GM10266 (cell line): Measurements from ENCODE around the gene SLC46A3.

ENCODE experiments used
- DNase-seq: peaks from one replicate; pipeline ENCODE4 v3.0.0; 2012; ENCODE audit errors: extremely low spot score
- TF ChIP-seq, protein P1 (sequence below): IDR thresholded peaks from 2 replicates; pipeline ENCODE4 v1.5.1; 2012; ENCODE audit warnings: mild to moderate bottlenecking, low read depth; ENCODE audit not compliant: control insufficient read depth, insufficient read depth; ENCODE audit errors: missing control alignments

Gene SLC46A3

DNA sequence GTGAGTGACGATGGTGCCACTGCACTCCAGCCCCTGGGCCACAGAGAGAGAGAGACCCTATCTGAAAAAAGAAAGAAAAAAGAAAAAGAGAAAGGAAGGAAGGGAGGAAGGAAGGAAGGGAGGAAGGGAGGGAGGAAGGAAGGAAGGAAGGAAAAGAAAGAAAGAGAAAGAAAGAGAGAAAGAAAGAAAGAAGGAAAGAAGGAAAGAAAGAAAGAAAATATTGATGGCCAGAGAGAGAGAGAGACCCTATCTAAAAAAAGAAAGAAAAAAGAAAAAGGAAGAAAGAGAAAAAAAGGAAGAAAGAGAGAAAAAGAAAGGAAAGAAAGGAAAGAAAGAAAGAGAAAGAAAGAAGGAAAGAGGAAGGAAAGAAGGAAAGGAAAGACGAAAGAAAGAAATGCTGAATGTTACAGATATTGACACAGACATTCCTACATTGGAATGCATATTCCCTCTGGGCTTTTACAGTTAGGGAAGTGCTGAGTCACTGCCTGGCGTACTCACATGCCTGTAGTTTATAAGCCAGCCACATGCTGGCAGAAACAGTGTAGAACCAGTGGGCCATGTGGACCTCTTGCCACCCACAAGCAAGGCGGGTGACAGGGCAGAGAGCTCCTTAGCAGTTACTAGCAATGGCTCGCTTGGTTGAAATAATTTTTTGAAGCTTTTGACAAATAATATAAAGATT, 34.6 kb upstream of the SLC46A3 start:
- TF ChIP-seq, protein P1, sequence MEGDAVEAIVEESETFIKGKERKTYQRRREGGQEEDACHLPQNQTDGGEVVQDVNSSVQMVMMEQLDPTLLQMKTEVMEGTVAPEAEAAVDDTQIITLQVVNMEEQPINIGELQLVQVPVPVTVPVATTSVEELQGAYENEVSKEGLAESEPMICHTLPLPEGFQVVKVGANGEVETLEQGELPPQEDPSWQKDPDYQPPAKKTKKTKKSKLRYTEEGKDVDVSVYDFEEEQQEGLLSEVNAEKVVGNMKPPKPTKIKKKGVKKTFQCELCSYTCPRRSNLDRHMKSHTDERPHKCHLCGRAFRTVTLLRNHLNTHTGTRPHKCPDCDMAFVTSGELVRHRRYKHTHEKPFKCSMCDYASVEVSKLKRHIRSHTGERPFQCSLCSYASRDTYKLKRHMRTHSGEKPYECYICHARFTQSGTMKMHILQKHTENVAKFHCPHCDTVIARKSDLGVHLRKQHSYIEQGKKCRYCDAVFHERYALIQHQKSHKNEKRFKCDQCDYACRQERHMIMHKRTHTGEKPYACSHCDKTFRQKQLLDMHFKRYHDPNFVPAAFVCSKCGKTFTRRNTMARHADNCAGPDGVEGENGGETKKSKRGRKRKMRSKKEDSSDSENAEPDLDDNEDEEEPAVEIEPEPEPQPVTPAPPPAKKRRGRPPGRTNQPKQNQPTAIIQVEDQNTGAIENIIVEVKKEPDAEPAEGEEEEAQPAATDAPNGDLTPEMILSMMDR = no peak
- DNase-seq = no peak

DNA sequence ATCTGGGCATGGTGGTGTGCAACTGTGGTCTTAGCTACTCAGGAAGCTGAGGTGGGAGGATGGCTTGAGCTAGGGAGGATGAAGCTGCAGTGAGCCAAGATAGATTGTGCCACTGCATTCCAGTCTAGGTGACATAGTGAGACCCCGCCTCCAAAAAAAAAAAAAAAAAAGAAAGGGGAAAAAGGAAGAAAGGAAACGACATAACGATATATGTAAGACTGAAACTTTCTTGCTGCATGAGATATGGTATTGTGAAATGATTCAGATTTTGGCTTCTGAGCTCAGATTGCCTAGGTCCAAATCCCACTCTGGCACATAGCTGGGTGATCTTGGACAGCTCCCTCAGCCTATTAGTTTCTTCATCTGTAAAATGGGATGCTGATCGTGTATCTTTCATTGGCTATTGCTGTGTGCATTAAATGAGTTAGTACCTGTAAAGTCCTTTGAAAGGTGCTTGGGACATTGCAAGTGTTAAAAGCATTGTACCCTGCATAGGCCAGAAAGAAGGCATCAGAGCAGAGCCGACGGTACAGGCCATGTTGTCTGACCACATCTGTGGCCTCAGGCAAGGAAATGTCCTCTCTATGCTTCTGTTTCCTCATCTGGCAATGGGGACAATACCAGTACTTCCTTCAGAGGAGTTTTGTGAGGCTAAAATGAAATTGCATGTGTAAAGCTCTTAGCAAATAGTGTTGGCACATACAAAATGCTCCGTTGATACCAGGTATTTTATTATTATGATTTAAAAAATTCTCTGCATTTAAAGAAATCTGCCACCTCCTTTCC, 32.6 kb upstream of the SLC46A3 start:
- TF ChIP-seq, protein P1 = no peak
- no peak for DNase-seq

DNA sequence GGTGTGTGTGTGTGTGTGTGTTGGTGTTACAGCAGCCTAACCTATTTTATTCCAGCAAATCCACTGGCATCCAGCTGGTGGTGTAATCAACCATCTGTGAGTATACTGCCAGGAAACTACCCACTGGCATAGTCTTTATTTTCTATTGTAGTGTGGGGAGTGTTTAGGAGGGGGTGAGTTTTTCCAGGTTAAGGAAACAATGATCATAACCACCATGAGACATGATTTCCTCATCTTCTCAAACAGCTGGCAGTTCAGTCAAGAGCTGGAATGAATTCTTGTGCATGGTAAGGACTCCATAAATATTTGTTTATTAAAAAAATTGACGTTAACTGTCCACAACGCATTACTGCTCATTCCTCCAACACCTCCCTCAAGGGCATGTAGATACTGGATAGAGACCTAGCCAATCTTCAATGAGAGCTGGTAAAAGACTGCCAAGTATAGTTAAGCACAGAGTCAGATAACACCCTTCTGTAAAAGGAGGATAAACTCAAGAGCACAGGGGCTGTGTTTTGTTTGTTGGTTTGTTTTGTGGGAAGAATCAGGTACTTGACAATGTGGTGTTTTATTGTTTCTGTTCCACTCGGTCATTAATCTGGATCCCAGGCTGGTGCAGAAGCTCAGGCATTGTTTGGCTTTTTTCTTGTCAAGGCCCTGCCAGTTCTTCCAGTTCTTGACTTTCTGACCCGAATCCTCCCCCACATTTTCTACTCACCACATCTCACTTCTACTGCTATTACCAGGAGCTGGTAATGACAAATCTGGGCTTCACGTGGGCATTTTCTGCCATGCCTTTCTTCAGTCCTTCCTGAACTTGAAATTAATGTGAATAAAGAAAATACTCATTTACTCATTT, 31.6 kb upstream of the SLC46A3 start:
- TF ChIP-seq, protein P1 = no peak
- DNase-seq = no peak

DNA sequence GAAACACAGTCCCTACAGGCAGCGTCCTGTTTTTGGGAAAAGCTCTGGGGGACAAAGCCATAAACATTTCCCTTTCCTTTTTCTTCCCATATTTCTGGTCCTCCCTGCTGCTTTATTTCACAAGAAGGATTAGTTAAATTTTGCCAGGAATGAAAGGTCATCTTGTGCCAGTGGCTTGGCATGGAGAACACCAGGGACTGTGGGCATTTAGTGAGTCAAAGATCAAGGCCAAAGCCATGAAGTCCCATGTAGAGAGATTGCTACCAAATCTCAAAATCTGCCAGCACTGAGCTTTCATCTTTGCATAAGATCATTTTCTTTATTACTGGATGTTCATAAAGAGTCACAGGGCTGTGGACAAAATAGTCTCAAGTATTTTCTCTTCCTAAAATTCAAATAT, 29.1 kb upstream of the SLC46A3 start:
- TF ChIP-seq, protein P1 = no peak
- DNase-seq = no peak

DNA sequence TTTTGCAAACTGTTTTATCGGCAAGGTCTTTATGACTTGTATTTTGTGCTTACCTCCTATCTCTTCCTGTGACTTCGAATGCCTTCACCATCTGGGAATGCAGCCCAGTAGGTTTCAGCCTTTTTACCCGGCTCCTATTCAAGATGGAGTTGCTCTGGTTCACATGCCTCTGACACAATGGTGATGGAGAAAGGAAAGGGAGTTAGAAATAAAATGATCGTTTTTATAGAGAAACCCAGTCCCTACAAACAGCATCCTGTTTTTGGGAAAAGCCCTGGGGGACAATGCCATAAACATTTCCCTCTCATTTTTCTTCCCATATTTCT, 27.5 kb upstream of the SLC46A3 start:
- TF ChIP-seq, protein P1 = no peak
- no peak for DNase-seq

DNA sequence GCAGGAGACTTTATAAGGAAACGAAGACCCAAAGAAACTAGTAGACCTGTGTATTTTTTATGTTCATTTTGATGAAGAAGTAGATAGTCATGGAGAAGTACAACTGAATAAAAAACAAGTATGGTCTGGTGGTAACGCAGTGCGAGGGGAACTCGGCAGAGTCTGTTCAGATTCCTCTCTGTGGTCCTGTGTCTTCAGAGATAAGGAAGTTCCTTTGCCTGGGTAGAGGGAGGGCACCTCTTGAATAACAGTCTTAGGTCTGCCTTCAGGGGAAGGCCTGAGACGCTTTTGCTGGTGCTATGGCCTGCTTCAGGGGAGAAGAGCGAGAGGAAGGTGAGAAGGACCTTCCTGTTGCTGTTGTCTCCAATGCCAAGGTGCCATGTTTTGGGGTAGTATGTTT, 25.9 kb upstream of the SLC46A3 start:
- DNase-seq = no peak
- TF ChIP-seq, protein P1 = no peak
